ENCODE results near the gene CACNA1D. TPM values are rescaled to one million over a fixed set of nuclear protein-coding genes. Genes with fewer than 3 reads are reported as not detected.

CACNA1D gene
- total and polyA plus RNA-seq, 9 of the 15 experiments (the other 6 are each of a cell fraction or from before 2014, with no cell fraction given) = 0.29 TPM; not detected in 8

DNA sequence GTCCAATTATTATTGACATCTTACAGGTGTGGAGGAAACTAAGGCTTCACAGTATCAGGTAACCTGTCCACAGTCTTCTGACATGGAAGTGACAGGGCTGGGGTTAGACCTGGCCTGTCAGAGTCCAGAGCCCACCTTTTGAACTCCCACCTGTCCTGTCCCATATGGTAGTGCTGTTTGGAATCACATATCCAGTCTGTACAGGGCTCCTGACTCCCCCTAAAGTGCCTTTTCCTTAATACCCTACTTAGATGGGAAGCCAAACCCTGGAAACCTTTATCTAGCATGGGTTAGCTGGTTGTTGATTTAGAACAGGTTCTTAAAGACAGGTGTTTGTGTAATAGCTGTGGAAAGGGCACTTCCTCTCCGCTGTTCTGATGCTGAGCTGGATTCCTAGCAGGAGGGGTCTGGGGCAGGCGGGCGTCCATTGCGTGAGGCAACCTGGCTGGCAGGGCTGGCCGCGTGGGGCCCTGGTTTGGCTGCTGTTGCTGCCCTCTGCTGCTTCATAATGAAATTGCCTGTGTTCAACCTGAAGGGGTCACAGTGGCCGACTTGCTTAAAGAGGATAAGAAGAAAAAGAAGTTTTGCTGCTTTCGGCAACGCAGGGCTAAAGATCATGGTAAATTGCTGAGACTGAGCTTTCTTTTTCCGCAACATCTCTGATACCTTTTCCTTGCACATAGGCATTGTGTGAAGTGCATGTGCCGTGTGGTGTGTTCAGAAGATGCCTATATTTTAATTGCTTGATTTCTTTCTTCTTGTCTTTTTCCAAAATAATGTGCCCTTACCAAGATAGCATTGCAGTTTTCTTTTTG is 215.7 kb downstream of the CACNA1D start:
- intact Hi-C loops (cut with micrococcal nuclease) = loop anchor here (1.0 to 10.0 kb wide), 3 partner anchors 335 to 490 kb away; no protein-coding TSS in a partner anchor
- no peak overlapping the region for H3K4me2 ChIP-seq (ENCODE audit: insufficient read depth, low read length)
- no peaks in the 10 kb centered on the region for H3K9me3 ChIP-seq (replicated peaks; ENCODE audit: control insufficient read depth, insufficient read depth, low read depth, low read length)
- no peak overlapping the region for H3K4me3 ChIP-seq
- in situ Hi-C loops (cut with MboI) = loop anchor here (10.0 kb wide), 2 partner anchors 335 to 395 kb away; no protein-coding TSS in a partner anchor
- 0% methylated on average over 11 of the region's 11 CpGs for WGBS (ENCODE audit: insufficient coverage, low coverage, missing lambda C conversion rate)
- H3K9me1 ChIP-seq (ENCODE audit: control insufficient read depth, insufficient read depth, low read length) = no peaks in the 10 kb centered on the region
- H3K27me3 ChIP-seq (ENCODE audit: control insufficient read depth in 2 of 2, insufficient read depth in 2 of 2, low read length in 2 of 2) = no peaks in the 10 kb centered on the region; a peak in 2 of 5 replicates
- H3K4me1 ChIP-seq (replicated peaks in 1 of 2; ENCODE audit: control insufficient read depth in 2 of 2, insufficient read depth in 2 of 2, low read length in 2 of 2) = no peaks in the 10 kb centered on the region
- ChIA-PET POLR2A (interaction anchor here (0.6 kb wide), 1 partner anchor 333 kb away, joined by 3 read pairs; no protein-coding TSS in a partner anchor), CTCF (ENCODE audit: low intra/inter-chr PET ratio) (interaction anchor here (0.8 to 1.1 kb wide), 4 partner anchors 410 to 515 kb away, joined by 3 to 4 read pairs (median 3); no protein-coding TSS in a partner anchor)
- H3K27ac ChIP-seq (ENCODE audit: extremely low read depth, low read depth, low read length) = no peak overlapping the region
- no peak overlapping the region for H3K9ac ChIP-seq (ENCODE audit: insufficient read depth in 1 of 2, low read depth in 2 of 2, low read length in 2 of 2)
- DNase-seq (ENCODE audit: extremely low read depth in 1 of 4, low spot score in 3 of 4) = peak; percentile 58 to 64 (median 60)
- peak; percentile 55 for FAIRE-seq
- BruUV-seq (replicated peaks) = no TSS peak
- peak; percentile 95 for ATAC-seq
- H2AFZ ChIP-seq (ENCODE audit: low read depth, low read length) = 0 out of 2 replicates have a peak overlapping the region, but pooled peaks have one; percentile 48
- no peaks in the 10 kb centered on the region for H3K79me2 ChIP-seq (ENCODE audit: control insufficient read depth, insufficient read depth, low read length)
- no peaks in the 10 kb centered on the region for H3K36me3 ChIP-seq (ENCODE audit: control insufficient read depth, insufficient read depth, low read length)
- H4K20me1 ChIP-seq (replicated peaks; ENCODE audit: control insufficient read depth, insufficient read depth, low read length) = peaks cover 2% of the 10 kb centered on the region; the same call in 1 of the 2 replicates
- peak; percentile 57; the same call in 1 of the 2 replicates for TF ChIP-seq STAG1 (CRISPR knock-in tag; IDR thresholded peaks at IDR 0.05; ENCODE audit: borderline replicate concordance)
- TF ChIP-seq, protein P1, sequence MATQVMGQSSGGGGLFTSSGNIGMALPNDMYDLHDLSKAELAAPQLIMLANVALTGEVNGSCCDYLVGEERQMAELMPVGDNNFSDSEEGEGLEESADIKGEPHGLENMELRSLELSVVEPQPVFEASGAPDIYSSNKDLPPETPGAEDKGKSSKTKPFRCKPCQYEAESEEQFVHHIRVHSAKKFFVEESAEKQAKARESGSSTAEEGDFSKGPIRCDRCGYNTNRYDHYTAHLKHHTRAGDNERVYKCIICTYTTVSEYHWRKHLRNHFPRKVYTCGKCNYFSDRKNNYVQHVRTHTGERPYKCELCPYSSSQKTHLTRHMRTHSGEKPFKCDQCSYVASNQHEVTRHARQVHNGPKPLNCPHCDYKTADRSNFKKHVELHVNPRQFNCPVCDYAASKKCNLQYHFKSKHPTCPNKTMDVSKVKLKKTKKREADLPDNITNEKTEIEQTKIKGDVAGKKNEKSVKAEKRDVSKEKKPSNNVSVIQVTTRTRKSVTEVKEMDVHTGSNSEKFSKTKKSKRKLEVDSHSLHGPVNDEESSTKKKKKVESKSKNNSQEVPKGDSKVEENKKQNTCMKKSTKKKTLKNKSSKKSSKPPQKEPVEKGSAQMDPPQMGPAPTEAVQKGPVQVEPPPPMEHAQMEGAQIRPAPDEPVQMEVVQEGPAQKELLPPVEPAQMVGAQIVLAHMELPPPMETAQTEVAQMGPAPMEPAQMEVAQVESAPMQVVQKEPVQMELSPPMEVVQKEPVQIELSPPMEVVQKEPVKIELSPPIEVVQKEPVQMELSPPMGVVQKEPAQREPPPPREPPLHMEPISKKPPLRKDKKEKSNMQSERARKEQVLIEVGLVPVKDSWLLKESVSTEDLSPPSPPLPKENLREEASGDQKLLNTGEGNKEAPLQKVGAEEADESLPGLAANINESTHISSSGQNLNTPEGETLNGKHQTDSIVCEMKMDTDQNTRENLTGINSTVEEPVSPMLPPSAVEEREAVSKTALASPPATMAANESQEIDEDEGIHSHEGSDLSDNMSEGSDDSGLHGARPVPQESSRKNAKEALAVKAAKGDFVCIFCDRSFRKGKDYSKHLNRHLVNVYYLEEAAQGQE (IDR thresholded peaks at IDR 0.05; ENCODE audit: borderline replicate concordance) = peak; percentile 72; the same call in 1 of the 2 replicates
- TF ChIP-seq, protein P1 (CRISPR knock-in tag; IDR thresholded peaks at IDR 0.05; ENCODE audit: low read depth) = no peak
- TF ChIP-seq, protein P2, sequence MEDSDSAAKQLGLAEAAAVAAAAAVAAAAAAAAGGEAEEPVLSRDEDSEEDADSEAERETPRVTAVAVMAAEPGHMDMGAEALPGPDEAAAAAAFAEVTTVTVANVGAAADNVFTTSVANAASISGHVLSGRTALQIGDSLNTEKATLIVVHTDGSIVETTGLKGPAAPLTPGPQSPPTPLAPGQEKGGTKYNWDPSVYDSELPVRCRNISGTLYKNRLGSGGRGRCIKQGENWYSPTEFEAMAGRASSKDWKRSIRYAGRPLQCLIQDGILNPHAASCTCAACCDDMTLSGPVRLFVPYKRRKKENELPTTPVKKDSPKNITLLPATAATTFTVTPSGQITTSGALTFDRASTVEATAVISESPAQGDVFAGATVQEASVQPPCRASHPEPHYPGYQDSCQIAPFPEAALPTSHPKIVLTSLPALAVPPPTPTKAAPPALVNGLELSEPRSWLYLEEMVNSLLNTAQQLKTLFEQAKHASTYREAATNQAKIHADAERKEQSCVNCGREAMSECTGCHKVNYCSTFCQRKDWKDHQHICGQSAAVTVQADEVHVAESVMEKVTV (CRISPR knock-in tag; IDR thresholded peaks at IDR 0.05) = 0 out of 2 replicates have a peak, but pooled peaks have one; percentile 32
- TF ChIP-seq RBM34 (IDR thresholded peaks at IDR 0.05; ENCODE audit: borderline replicate concordance, insufficient read depth, low read length) = no peak
- peak; percentile 40; the same call in 1 of the 2 replicates for TF ChIP-seq MYC (IDR thresholded peaks at IDR 0.05; ENCODE audit: low read depth, low read length)
- no peak for TF ChIP-seq MYC (CRISPR knock-in tag; IDR thresholded peaks at IDR 0.05; ENCODE audit: borderline replicate concordance, low read depth)
- TF ChIP-seq SMC3 (conservative IDR thresholded peaks at IDR 0.05; ENCODE audit: insufficient read depth, low read depth, low read length) = peak; percentile 64
- TF ChIP-seq, protein P3, sequence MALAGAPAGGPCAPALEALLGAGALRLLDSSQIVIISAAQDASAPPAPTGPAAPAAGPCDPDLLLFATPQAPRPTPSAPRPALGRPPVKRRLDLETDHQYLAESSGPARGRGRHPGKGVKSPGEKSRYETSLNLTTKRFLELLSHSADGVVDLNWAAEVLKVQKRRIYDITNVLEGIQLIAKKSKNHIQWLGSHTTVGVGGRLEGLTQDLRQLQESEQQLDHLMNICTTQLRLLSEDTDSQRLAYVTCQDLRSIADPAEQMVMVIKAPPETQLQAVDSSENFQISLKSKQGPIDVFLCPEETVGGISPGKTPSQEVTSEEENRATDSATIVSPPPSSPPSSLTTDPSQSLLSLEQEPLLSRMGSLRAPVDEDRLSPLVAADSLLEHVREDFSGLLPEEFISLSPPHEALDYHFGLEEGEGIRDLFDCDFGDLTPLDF (CRISPR knock-in tag; IDR thresholded peaks at IDR 0.05) = no peak

Data from K562 (cell line).